ENCODE results near the gene TUBGCP3. TPM values are rescaled to one million over a fixed set of nuclear protein-coding genes. Genes with fewer than 3 reads are reported as not detected.

TUBGCP3 gene
- total RNA-seq, 2 experiments from 2014 or later, result 19.4 to 36.2 TPM

DNA sequence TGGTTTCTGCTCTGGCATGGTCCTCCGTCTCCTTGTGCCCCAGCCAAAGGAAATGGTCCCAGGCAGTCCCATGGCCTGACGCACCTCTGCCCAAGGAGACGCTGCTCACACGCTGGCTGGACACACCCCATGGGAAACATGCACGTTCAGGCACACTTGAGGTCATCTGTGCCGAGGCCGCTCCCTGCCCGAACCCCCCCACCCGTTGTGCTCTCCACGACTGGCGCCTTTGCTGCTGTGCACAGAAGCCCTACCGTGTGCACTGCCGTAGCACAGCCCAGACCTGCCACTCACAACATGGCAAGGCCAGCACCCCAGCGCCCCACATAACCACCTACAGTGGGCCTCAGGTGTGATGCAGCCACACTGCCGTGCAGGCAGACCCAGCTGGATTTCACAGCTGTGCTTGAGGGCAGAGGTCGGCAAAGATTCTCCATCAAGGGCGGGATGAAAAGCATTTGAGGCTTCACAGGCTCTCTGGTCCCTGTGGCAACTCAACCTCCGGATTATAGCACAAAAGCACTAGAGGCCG, 146.1 kb downstream of the TUBGCP3 start:
- Histone ChIP-seq H3K27ac (ENCODE audit: low read depth, low read length, poor library complexity, severe bottlenecking) (no peak overlapping the region), H3K79me2 (ENCODE audit: insufficient read depth, low read depth, low read length) (no peaks in the 10 kb centered on the region), H2AFZ (ENCODE audit: low read length) (no peak overlapping the region), H3K4me1 (ENCODE audit: insufficient read depth, low read length, poor library complexity, severe bottlenecking) (no peaks in the 10 kb centered on the region), H3K4me3 (ENCODE audit: low read depth, low read length, poor library complexity, severe bottlenecking) (no peak overlapping the region), H3K9me2 (ENCODE audit: insufficient read depth, low read length) (no peaks in the 10 kb centered on the region), H3K36me3 (ENCODE audit: insufficient read depth, low read length) (no peaks in the 10 kb centered on the region), H3K4me2 (ENCODE audit: low read length) (no peak overlapping the region), H3K9me3 (ENCODE audit: low read length) (no peaks in the 10 kb centered on the region), H4K20me1 (ENCODE audit: insufficient read depth, low read length) (no peaks in the 10 kb centered on the region)
- no peak for DNase-seq (ENCODE audit: low spot score)
- intact Hi-C loops (cut with micrococcal nuclease; ENCODE audit: unreplicated experiment), result no loop called here
- no TSS peak for BruUV-seq (replicated peaks)
- ChIA-PET POLR2A (no interaction called here), CTCF (ENCODE audit: unreplicated experiment) (no interaction called here)
- TF ChIP-seq, protein P1, sequence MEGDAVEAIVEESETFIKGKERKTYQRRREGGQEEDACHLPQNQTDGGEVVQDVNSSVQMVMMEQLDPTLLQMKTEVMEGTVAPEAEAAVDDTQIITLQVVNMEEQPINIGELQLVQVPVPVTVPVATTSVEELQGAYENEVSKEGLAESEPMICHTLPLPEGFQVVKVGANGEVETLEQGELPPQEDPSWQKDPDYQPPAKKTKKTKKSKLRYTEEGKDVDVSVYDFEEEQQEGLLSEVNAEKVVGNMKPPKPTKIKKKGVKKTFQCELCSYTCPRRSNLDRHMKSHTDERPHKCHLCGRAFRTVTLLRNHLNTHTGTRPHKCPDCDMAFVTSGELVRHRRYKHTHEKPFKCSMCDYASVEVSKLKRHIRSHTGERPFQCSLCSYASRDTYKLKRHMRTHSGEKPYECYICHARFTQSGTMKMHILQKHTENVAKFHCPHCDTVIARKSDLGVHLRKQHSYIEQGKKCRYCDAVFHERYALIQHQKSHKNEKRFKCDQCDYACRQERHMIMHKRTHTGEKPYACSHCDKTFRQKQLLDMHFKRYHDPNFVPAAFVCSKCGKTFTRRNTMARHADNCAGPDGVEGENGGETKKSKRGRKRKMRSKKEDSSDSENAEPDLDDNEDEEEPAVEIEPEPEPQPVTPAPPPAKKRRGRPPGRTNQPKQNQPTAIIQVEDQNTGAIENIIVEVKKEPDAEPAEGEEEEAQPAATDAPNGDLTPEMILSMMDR (conservative IDR thresholded peaks at IDR 0.05; ENCODE audit: low read length), result no peak
- no peak for TF ChIP-seq EZH2phosphoT487 (IDR thresholded peaks at IDR 0.05; ENCODE audit: borderline replicate concordance, low read depth, low read length)

- no peak for DNase-seq (ENCODE audit: low spot score)
- Histone ChIP-seq H3K9me2 (ENCODE audit: insufficient read depth, low read length) (no peaks in the 10 kb centered on the region), H3K4me3 (ENCODE audit: low read depth, low read length, poor library complexity, severe bottlenecking) (no peak overlapping the region), H3K4me1 (ENCODE audit: insufficient read depth, low read length, poor library complexity, severe bottlenecking) (no peaks in the 10 kb centered on the region), H3K27ac (ENCODE audit: low read depth, low read length, poor library complexity, severe bottlenecking) (no peak overlapping the region), H4K20me1 (ENCODE audit: insufficient read depth, low read length) (no peaks in the 10 kb centered on the region), H2AFZ (ENCODE audit: low read length) (no peak overlapping the region), H3K79me2 (ENCODE audit: insufficient read depth, low read depth, low read length) (no peaks in the 10 kb centered on the region), H3K9me3 (ENCODE audit: low read length) (no peaks in the 10 kb centered on the region), H3K36me3 (ENCODE audit: insufficient read depth, low read length) (no peaks in the 10 kb centered on the region), H3K4me2 (ENCODE audit: low read length) (no peak overlapping the region)
- TF ChIP-seq, protein P1 (conservative IDR thresholded peaks at IDR 0.05; ENCODE audit: low read length), result no peak
- TF ChIP-seq EZH2phosphoT487 (IDR thresholded peaks at IDR 0.05; ENCODE audit: borderline replicate concordance, low read depth, low read length), result no peak
- ChIA-PET CTCF (ENCODE audit: unreplicated experiment) (no interaction called here), POLR2A (no interaction called here)
- no TSS peak for BruUV-seq (replicated peaks)
- intact Hi-C loops (cut with micrococcal nuclease; ENCODE audit: unreplicated experiment), result no loop called here
Measured at GRCh38 chr13:112441226-112441625, 146.7 kb downstream of the TUBGCP3 start.

- CTCF ChIA-PET (ENCODE audit: unreplicated experiment), result no interaction called here
- POLR2A ChIA-PET, result interaction anchor here (0.7 kb wide), 1 partner anchor 271 kb away, joined by 3 read pairs; no protein-coding TSS in a partner anchor
- Histone ChIP-seq H2AFZ (ENCODE audit: low read length) (no peak overlapping the region), H3K79me2 (ENCODE audit: insufficient read depth, low read depth, low read length) (no peaks in the 10 kb centered on the region), H3K36me3 (ENCODE audit: insufficient read depth, low read length) (no peaks in the 10 kb centered on the region), H3K4me3 (ENCODE audit: low read depth, low read length, poor library complexity, severe bottlenecking) (no peak overlapping the region), H4K20me1 (ENCODE audit: insufficient read depth, low read length) (no peaks in the 10 kb centered on the region), H3K4me1 (ENCODE audit: insufficient read depth, low read length, poor library complexity, severe bottlenecking) (no peaks in the 10 kb centered on the region), H3K9me3 (ENCODE audit: low read length) (no peaks in the 10 kb centered on the region), H3K4me2 (ENCODE audit: low read length) (no peak overlapping the region), H3K9me2 (ENCODE audit: insufficient read depth, low read length) (no peaks in the 10 kb centered on the region), H3K27ac (ENCODE audit: low read depth, low read length, poor library complexity, severe bottlenecking) (no peak overlapping the region)
- no peak for TF ChIP-seq EZH2phosphoT487 (IDR thresholded peaks at IDR 0.05; ENCODE audit: borderline replicate concordance, low read depth, low read length)
- TF ChIP-seq, protein P1 (conservative IDR thresholded peaks at IDR 0.05; ENCODE audit: low read length), result no peak
- no peak for DNase-seq (ENCODE audit: low spot score)
- intact Hi-C loops (cut with micrococcal nuclease; ENCODE audit: unreplicated experiment), result no loop called here
- BruUV-seq (replicated peaks), result no TSS peak
Measured at GRCh38 chr13:112438515-112438914, 149.4 kb downstream of the TUBGCP3 start.

All from OCI-LY7 (cell line).